Measurements from ENCODE around the gene VMAC.

The VMAC gene

DNA sequence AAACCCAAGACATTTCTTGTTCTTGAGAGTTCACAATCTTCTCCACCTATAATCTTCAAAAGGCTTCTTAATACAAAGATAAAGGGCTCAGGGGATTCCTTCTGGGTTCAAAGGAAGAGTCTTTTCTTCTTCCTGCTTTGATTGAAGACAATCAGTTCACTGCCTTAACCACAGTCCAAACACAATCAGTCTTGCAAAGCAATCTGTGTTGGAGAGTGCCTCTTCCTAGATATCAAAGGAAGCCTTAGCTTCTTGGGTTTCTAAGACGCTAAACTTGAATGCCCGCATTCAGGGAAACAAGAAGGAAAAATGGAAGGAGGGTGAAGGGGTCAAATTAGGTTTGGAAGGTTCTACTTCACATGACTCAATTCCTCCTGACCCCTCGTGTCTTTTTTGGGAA, 46.1 kb downstream of the VMAC start:
- Histone ChIP-seq H3K79me2 (ENCODE audit: insufficient read depth, low read depth) (peaks cover 56% of the 10 kb centered on the region), H4K20me1 (ENCODE audit: insufficient read depth) (no peaks in the 10 kb centered on the region), H3K27ac (no peak overlapping the region), H3K4me1 (ENCODE audit: low read depth, poor library complexity, severe bottlenecking) (peaks cover 29% of the 10 kb centered on the region), H3K4me2 (no peak overlapping the region), H3K27me3 (ENCODE audit: insufficient read depth, low read depth) (no peaks in the 10 kb centered on the region), H3K9ac (no peak overlapping the region), H2AFZ (ENCODE audit: low read depth) (no peak overlapping the region), H3K36me3 (ENCODE audit: insufficient read depth) (no peaks in the 10 kb centered on the region), H3K4me3 (IDR thresholded peaks at IDR 0.05; ENCODE audit: insufficient read depth, low read depth, low read length) (no peak overlapping the region)
- TF ChIP-seq, protein P1, sequence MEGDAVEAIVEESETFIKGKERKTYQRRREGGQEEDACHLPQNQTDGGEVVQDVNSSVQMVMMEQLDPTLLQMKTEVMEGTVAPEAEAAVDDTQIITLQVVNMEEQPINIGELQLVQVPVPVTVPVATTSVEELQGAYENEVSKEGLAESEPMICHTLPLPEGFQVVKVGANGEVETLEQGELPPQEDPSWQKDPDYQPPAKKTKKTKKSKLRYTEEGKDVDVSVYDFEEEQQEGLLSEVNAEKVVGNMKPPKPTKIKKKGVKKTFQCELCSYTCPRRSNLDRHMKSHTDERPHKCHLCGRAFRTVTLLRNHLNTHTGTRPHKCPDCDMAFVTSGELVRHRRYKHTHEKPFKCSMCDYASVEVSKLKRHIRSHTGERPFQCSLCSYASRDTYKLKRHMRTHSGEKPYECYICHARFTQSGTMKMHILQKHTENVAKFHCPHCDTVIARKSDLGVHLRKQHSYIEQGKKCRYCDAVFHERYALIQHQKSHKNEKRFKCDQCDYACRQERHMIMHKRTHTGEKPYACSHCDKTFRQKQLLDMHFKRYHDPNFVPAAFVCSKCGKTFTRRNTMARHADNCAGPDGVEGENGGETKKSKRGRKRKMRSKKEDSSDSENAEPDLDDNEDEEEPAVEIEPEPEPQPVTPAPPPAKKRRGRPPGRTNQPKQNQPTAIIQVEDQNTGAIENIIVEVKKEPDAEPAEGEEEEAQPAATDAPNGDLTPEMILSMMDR (conservative IDR thresholded peaks at IDR 0.05; ENCODE audit: low read depth, low read length) = no peak

DNA sequence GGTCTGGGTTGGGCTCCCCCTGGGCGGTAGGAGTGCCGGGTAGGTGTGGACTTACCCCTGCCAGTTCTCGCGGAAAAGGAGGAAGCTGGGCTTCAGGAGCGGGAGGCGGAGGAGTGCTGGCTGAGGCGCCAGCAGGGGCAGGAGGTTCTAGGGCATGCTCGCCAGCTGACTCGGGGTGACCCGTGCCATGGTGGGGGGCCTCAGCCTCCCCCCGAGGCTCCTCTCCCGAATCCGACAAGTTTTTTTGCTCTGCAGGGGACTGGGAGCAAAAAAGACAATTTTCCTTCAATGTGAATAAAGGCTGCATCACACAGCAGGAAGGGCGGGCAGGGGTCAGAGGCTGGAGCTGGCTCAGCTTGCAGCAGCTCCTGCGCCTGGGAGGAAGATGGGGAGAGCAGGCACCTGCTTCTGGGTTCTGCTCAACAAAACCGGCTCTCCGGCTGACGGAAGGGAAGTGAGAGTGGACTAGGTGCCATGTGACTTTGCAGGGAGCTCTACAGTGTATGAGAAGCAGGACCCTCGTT, 46.7 kb downstream of the VMAC start:
- TF ChIP-seq, protein P1 (conservative IDR thresholded peaks at IDR 0.05; ENCODE audit: low read depth, low read length) = no peak
- Histone ChIP-seq H3K36me3 (ENCODE audit: insufficient read depth) (no peaks in the 10 kb centered on the region), H3K4me2 (no peak overlapping the region), H3K27ac (no peak overlapping the region), H4K20me1 (ENCODE audit: insufficient read depth) (peaks cover 3% of the 10 kb centered on the region; the same call in 1 of the 2 replicates), H3K79me2 (ENCODE audit: insufficient read depth, low read depth) (peaks cover 62% of the 10 kb centered on the region), H3K9ac (no peak overlapping the region), H3K4me3 (IDR thresholded peaks at IDR 0.05; ENCODE audit: insufficient read depth, low read depth, low read length) (no peak overlapping the region), H3K4me1 (ENCODE audit: low read depth, poor library complexity, severe bottlenecking) (peaks cover 35% of the 10 kb centered on the region), H3K27me3 (ENCODE audit: insufficient read depth, low read depth) (no peaks in the 10 kb centered on the region), H2AFZ (ENCODE audit: low read depth) (no peak overlapping the region)

DNA sequence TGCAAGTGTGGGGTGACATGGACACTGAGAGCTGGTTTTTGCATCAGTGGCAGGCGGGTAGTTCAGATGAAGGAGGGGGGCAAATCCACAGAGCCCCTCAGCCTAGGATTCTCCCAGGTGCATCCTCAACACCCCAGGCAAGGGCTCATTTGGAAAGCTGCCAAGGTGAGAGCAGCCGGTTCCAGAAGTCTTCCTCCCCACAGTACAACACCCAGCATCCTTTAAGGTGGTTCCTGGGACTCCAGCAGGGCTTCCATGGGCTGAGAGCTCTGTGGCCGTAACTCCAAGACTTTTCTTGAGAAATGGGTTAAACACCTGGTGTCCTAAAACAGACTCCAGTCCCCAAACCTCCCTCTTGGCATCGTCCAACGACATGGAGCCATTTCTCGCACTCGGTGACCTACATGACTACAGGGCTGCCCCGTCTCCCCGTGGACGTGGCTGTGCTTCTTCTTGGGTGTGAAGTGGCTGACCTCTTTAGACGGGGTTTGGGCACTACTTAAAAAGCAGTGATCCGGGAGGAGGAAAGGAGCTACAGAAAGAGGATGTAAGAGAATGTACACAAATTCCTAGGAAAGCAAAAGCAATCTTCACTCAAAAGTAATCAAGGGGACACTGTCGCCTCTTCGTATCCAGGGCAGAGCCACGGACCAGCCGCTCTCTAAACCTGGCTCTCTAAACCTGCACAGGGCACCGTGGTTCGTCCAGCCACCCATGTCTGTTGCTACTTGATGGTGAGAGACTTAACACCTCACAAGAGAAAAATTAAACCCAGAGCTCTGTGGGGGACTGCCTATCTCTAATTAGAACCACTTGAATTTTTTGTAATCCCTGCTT, 47.7 kb downstream of the VMAC start:
- Histone ChIP-seq H3K4me2 (no peak overlapping the region), H3K9ac (no peak overlapping the region), H2AFZ (ENCODE audit: low read depth) (no peak overlapping the region), H3K36me3 (ENCODE audit: insufficient read depth) (no peaks in the 10 kb centered on the region), H4K20me1 (ENCODE audit: insufficient read depth) (peaks cover 8% of the 10 kb centered on the region; the same call in 1 of the 2 replicates), H3K79me2 (ENCODE audit: insufficient read depth, low read depth) (peaks cover 70% of the 10 kb centered on the region), H3K4me1 (ENCODE audit: low read depth, poor library complexity, severe bottlenecking) (peaks cover 43% of the 10 kb centered on the region), H3K27ac (no peak overlapping the region), H3K27me3 (ENCODE audit: insufficient read depth, low read depth) (no peaks in the 10 kb centered on the region), H3K4me3 (IDR thresholded peaks at IDR 0.05; ENCODE audit: insufficient read depth, low read depth, low read length) (no peak overlapping the region)
- TF ChIP-seq, protein P1 (conservative IDR thresholded peaks at IDR 0.05; ENCODE audit: low read depth, low read length) = no peak

DNA sequence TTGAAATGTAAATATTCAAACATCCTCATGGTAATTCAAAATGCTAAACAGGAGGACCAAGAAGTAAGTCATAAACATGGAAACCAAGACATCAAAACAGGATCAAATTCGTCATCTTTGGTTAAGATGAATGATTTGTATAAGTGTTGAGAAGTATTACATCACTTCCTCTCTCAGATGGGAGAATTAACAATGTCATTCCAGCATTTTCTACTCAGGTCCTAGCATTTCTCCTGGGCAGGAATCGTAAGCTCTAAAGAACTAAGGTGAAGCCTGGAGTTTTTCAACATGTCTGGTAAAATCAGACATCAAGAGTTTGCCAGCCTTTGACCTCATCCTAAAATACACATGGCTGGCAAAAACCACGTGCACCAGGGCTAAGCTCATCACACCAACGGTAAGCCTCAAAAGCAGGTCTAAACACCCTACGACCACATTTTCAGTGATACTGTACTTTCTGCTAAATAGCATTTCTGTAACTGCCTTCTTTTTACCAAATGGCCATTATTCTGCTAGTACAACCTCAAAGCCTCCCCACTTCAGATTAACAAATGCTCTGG, 48.4 kb downstream of the VMAC start:
- TF ChIP-seq, protein P1 (conservative IDR thresholded peaks at IDR 0.05; ENCODE audit: low read depth, low read length) = no peak
- peaks cover 8% of the 10 kb centered on the region; the same call in 1 of the 2 replicates for H4K20me1 ChIP-seq (ENCODE audit: insufficient read depth)
- peaks cover 77% of the 10 kb centered on the region for H3K79me2 ChIP-seq (ENCODE audit: insufficient read depth, low read depth)
- no peak overlapping the region; the same call in 1 of the 2 replicates for H3K27ac ChIP-seq
- no peak overlapping the region for H3K4me3 ChIP-seq (IDR thresholded peaks at IDR 0.05; ENCODE audit: insufficient read depth, low read depth, low read length)
- no peak overlapping the region for H2AFZ ChIP-seq (ENCODE audit: low read depth)
- H3K9ac ChIP-seq = no peak overlapping the region; the same call in 1 of the 2 replicates
- H3K4me1 ChIP-seq (ENCODE audit: low read depth, poor library complexity, severe bottlenecking) = peaks cover 43% of the 10 kb centered on the region
- no peaks in the 10 kb centered on the region for H3K36me3 ChIP-seq (ENCODE audit: insufficient read depth)
- peak overlapping the region; percentile 21 for H3K4me2 ChIP-seq
- no peaks in the 10 kb centered on the region for H3K27me3 ChIP-seq (ENCODE audit: insufficient read depth, low read depth)
